Liver (tissue), 9 donors: ENCODE measurements around the gene RAB7A. TPM values are rescaled to one million over a fixed set of nuclear protein-coding genes. Genes with fewer than 3 reads are reported as not detected.

Experiments used
- DNase-seq: peaks from one replicate; pipeline ENCODE4 v3.0.0-alpha.2; 2017; ENCODE audit warnings: low spot score
- H3K27ac ChIP-seq, 2 donors: one replicate each; pipeline ENCODE4 v1.7.0; 2013; ENCODE audit warnings: inconsistent platforms in 2 of 2, low read length in 2 of 2, control low read depth in 1 of 2, low read depth in 1 of 2, mild to moderate bottlenecking in 1 of 2
- H3K27me3 ChIP-seq, 4 donors: one replicate each; pipeline versions ENCODE4 v1.6.1 to v1.7.0; 2013; ENCODE audit warnings: low read length in 3 of 4, inconsistent platforms in 1 of 4, mild to moderate bottlenecking in 1 of 4, moderate library complexity in 1 of 4; ENCODE audit not compliant: control insufficient read depth in 4 of 4, insufficient read depth in 4 of 4
- H3K36me3 ChIP-seq, 4 donors: one replicate each; pipeline versions ENCODE4 v1.6.1 to v1.7.0; 2013; ENCODE audit warnings: low read length in 3 of 4, mild to moderate bottlenecking in 3 of 4, low read depth in 1 of 4, moderate library complexity in 1 of 4; ENCODE audit not compliant: control insufficient read depth in 4 of 4, insufficient read depth in 3 of 4
- H3K4me1 ChIP-seq, 4 donors: one replicate each; pipeline versions ENCODE4 v1.6.1 to v1.7.0; 2013; ENCODE audit warnings: low read length in 3 of 4, mild to moderate bottlenecking in 3 of 4, moderate library complexity in 1 of 4; ENCODE audit not compliant: control insufficient read depth in 4 of 4, insufficient read depth in 4 of 4
- H3K4me3 ChIP-seq, 3 donors: one replicate each; pipeline versions ENCODE4 v1.6.1 to v1.7.0; 2013; ENCODE audit warnings: low read length in 3 of 3, control low read depth in 1 of 3, low read depth in 1 of 3, mild to moderate bottlenecking in 1 of 3
- H3K9ac ChIP-seq, 2 donors: one replicate each; pipeline ENCODE4 v1.7.0; 2013; ENCODE audit warnings: low read length in 2 of 2, mild to moderate bottlenecking in 2 of 2, moderate library complexity in 2 of 2, control low read depth in 1 of 2, low read depth in 1 of 2
- H3K9me3 ChIP-seq, 4 donors: one replicate each; pipeline versions ENCODE4 v1.6.1 to v1.7.0; 2013; ENCODE audit warnings: low read length in 3 of 4; ENCODE audit not compliant: control insufficient read depth in 4 of 4
- ATF3 ChIP-seq: IDR thresholded peaks from 2 replicates; pipeline ENCODE4 v1.6.1; 2016; ENCODE audit warnings: antibody characterized with exemption
- CTCF ChIP-seq: fragments of 150-350 bp; IDR thresholded peaks from 2 replicates; pipeline ENCODE4 v1.5.1; 2017; ENCODE audit warnings: improper control_type of control experiment, low read depth, low read length; ENCODE audit not compliant: missing input control
- FOXA2 ChIP-seq: IDR thresholded peaks from 2 replicates; pipeline ENCODE4 v1.6.1; 2016; ENCODE audit warnings: antibody characterized with exemption
- GABPA ChIP-seq, 2 donors: IDR thresholded peaks in 1 of 2; conservative IDR thresholded peaks in 1 of 2; 2 replicates each; pipeline ENCODE4 v1.6.1; 2016; ENCODE audit warnings: antibody characterized with exemption in 2 of 2, mild to moderate bottlenecking in 1 of 2, moderate library complexity in 1 of 2
- JUND ChIP-seq, 2 donors: IDR thresholded peaks; 2 replicates each; pipeline ENCODE4 v1.6.1; 2016; ENCODE audit warnings: antibody characterized with exemption in 2 of 2
- RAD21 ChIP-seq, 2 donors: IDR thresholded peaks; 2 replicates each; pipeline ENCODE4 v1.6.1; 2016; ENCODE audit warnings: antibody characterized with exemption in 2 of 2, mild to moderate bottlenecking in 2 of 2
- RXRA ChIP-seq, 2 donors: IDR thresholded peaks; 2 replicates each; pipeline ENCODE4 v1.6.1; 2017 to 2018; ENCODE audit warnings: antibody characterized with exemption in 2 of 2, mild to moderate bottlenecking in 1 of 2
- SP1 ChIP-seq: IDR thresholded peaks from 2 replicates; pipeline ENCODE4 v1.6.1; 2018; ENCODE audit warnings: antibody characterized with exemption, mild to moderate bottlenecking
- TAF1 ChIP-seq: conservative IDR thresholded peaks from 2 replicates; pipeline ENCODE4 v1.6.1; 2016; ENCODE audit warnings: antibody characterized with exemption, mild to moderate bottlenecking
- ZBTB33 ChIP-seq: IDR thresholded peaks from 2 replicates; pipeline ENCODE4 v1.6.1; 2016; ENCODE audit warnings: antibody characterized with exemption
- WGBS: extraction: QIAGEN DNeasy Blood & Tissue Kit; methylation state at CpG from one replicate; pipeline ENCODE4 v1.1.7; 2013; 5-methylcytosine and 5-hydroxymethylcytosine counted together
- polyA plus RNA-seq, 2 donors: library from polyadenylated mRNA; stranded (reverse) in 1 of 2; unstranded in 1 of 2; fragments of 200-250 nt in 1 of 2; fragments of >200 nt in 1 of 2; fragmentation: Nextera tagmentation in 1 of 2; extraction: Ambion mirVana in 1 of 2; gene quantifications; one replicate each; pipeline versions ENCODE4 v1.2.1 to v1.2.3, GENCODE V29; 2013 to 2015
- total RNA-seq, 2 donors: library from RNA; depleted of rRNA; stranded (reverse); fragments of >200 nt; gene quantifications; one replicate each; pipeline ENCODE4 v1.2.3, GENCODE V29; 2014
- donor health status: healthy.
- donor health status: healthy.
- donor health status: healthy.
- donor health status: healthy.
- donor health status: healthy.

RAB7A gene
- total and polyA plus RNA-seq, 4 donors = 34.6 to 90.6 (median 63.4) TPM

GRCh38 chr3:128775241-128775640 is 49.3 kb downstream of the RAB7A start:
- H3K4me3 ChIP-seq = no peak overlapping the region
- DNase-seq = no peak
- WGBS = 90% methylated on average over 3 of the region's 3 CpGs
- no peak overlapping the region for H3K9ac ChIP-seq
- H3K36me3 ChIP-seq = peaks cover 0 to 5% (median 0%) of the 10 kb centered on the region in 4 donors
- no peak overlapping the region for H3K27ac ChIP-seq
- no peak for TF ChIP-seq GABPA (IDR thresholded peaks at IDR 0.05 in 1 of 2, conservative IDR thresholded peaks at IDR 0.05 in 1 of 2)
- no peak for TF ChIP-seq JUND (IDR thresholded peaks at IDR 0.05)
- TF ChIP-seq TAF1 = no peak
- TF ChIP-seq SP1 = no peak
- no peak for TF ChIP-seq FOXA2
- TF ChIP-seq RAD21 (IDR thresholded peaks at IDR 0.05) = no peak
- no peak for TF ChIP-seq ATF3
- no peak for TF ChIP-seq ZBTB33
- no peak for TF ChIP-seq CTCF
- peaks cover 9 to 34% (median 30%) of the 10 kb centered on the region in 4 donors for H3K4me1 ChIP-seq
- H3K9me3 ChIP-seq = no peaks in the 10 kb centered on the region
- H3K27me3 ChIP-seq = no peaks in the 10 kb centered on the region

- Histone ChIP-seq H3K9ac (no peak overlapping the region), H3K36me3 (peaks cover 0 to 5% (median 0%) of the 10 kb centered on the region in 4 donors), H3K9me3 (no peaks in the 10 kb centered on the region), H3K27ac (no peak overlapping the region), H3K4me3 (no peak overlapping the region), H3K4me1 (peaks cover 9 to 38% (median 34%) of the 10 kb centered on the region in 4 donors), H3K27me3 (no peaks in the 10 kb centered on the region)
- 64% methylated on average over 3 of the region's 3 CpGs for WGBS
- no peak for DNase-seq
- peak in 1 of 2 donors; percentile 12 for TF ChIP-seq RXRA (IDR thresholded peaks at IDR 0.05)
- no peak for TF ChIP-seq CTCF
These were observed 50.0 kb downstream of the RAB7A start for GRCh38 chr3:128775906-128776542.
